Measurements from ENCODE around the gene MATCAP1. TPM values are rescaled to one million over a fixed set of nuclear protein-coding genes. Genes with fewer than 3 reads are reported as not detected.

The MATCAP1 gene
- total and polyA plus RNA-seq, 2 of the 13 experiments (the other 11 are each of a cell fraction or from before 2014, with no cell fraction given) = 11.2 to 24.5 TPM

DNA sequence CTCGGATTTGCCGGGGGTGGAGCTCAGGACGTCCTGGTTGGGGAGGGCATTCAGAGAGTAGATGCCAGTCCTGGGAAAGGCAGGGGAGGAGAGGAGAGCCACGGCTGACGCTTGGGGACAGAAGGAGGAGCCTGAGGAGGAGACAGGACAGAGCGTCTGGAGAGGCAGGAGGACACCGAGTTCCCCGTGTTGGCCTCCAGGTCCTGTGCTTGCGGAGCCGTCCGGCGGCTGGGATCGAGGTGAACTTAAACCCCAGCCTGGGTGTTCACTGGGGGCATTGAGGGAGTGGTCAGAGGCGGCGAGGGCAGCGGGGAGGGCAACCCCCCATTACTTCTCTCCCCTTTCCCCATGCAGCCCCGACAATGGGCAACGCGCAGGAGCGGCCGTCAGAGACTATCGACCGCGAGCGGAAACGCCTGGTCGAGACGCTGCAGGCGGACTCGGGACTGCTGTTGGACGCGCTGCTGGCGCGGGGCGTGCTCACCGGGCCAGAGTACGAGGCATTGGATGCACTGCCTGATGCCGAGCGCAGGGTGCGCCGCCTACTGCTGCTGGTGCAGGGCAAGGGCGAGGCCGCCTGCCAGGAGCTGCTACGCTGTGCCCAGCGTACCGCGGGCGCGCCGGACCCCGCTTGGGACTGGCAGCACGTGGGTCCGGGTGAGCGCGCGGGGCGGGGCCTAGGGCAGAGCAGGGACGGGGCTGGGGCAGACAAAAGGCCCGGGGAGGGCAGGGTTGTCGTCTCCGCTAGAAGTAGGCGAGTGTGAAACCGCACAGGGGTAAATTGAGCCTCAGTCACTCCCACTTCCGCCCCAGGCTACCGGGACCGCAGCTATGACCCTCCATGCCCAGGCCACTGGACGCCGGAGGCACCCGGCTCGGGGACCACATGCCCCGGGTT is 9.7 kb downstream of the MATCAP1 start (continued):
- TF ChIP-seq, protein P1, sequence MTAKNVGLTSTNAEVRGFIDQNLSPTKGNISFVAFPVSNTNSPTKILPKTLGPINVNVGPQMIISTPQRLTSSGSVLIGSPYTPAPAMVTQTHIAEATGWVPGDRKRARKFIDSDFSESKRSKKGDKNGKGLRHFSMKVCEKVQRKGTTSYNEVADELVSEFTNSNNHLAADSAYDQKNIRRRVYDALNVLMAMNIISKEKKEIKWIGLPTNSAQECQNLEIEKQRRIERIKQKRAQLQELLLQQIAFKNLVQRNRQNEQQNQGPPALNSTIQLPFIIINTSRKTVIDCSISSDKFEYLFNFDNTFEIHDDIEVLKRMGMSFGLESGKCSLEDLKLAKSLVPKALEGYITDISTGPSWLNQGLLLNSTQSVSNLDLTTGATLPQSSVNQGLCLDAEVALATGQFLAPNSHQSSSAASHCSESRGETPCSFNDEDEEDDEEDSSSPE (CRISPR knock-in tag; IDR thresholded peaks at IDR 0.05) = peak; percentile 90
- TF ChIP-seq THAP11 (CRISPR knock-in tag; IDR thresholded peaks at IDR 0.05) (peak; percentile 71; the same call in 1 of the 2 replicates), ZNF878 (CRISPR knock-in tag; IDR thresholded peaks at IDR 0.05) (no peak), ZNF775 (CRISPR knock-in tag; IDR thresholded peaks at IDR 0.05; ENCODE audit: borderline replicate concordance) (no peak), IRX3 (CRISPR knock-in tag; IDR thresholded peaks at IDR 0.05; ENCODE audit: borderline replicate concordance, low read depth) (peak; percentile 83), SMARCE1 (IDR thresholded peaks at IDR 0.05; ENCODE audit: borderline replicate concordance) (no peak), YEATS4 (CRISPR knock-in tag; IDR thresholded peaks at IDR 0.05; ENCODE audit: borderline replicate concordance) (peak; percentile 66; the same call in 1 of the 2 replicates), HES4 (CRISPR knock-in tag; IDR thresholded peaks at IDR 0.05; ENCODE audit: borderline replicate concordance) (peak; percentile 78; the same call in 1 of the 2 replicates), DDIT3 (CRISPR knock-in tag; IDR thresholded peaks at IDR 0.05) (no peak), LRRFIP1 (CRISPR knock-in tag; conservative IDR thresholded peaks at IDR 0.05) (no peak), HHEX (CRISPR knock-in tag; IDR thresholded peaks at IDR 0.05) (no peak), ETV5 (CRISPR knock-in tag; IDR thresholded peaks at IDR 0.05; ENCODE audit: borderline replicate concordance) (peak; percentile 96)
- TF ChIP-seq, protein P2, sequence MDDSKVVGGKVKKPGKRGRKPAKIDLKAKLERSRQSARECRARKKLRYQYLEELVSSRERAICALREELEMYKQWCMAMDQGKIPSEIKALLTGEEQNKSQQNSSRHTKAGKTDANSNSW (CRISPR knock-in tag; IDR thresholded peaks at IDR 0.05; ENCODE audit: borderline replicate concordance) = 0 out of 2 replicates have a peak, but pooled peaks have one; percentile 85
- TF ChIP-seq, protein P3, sequence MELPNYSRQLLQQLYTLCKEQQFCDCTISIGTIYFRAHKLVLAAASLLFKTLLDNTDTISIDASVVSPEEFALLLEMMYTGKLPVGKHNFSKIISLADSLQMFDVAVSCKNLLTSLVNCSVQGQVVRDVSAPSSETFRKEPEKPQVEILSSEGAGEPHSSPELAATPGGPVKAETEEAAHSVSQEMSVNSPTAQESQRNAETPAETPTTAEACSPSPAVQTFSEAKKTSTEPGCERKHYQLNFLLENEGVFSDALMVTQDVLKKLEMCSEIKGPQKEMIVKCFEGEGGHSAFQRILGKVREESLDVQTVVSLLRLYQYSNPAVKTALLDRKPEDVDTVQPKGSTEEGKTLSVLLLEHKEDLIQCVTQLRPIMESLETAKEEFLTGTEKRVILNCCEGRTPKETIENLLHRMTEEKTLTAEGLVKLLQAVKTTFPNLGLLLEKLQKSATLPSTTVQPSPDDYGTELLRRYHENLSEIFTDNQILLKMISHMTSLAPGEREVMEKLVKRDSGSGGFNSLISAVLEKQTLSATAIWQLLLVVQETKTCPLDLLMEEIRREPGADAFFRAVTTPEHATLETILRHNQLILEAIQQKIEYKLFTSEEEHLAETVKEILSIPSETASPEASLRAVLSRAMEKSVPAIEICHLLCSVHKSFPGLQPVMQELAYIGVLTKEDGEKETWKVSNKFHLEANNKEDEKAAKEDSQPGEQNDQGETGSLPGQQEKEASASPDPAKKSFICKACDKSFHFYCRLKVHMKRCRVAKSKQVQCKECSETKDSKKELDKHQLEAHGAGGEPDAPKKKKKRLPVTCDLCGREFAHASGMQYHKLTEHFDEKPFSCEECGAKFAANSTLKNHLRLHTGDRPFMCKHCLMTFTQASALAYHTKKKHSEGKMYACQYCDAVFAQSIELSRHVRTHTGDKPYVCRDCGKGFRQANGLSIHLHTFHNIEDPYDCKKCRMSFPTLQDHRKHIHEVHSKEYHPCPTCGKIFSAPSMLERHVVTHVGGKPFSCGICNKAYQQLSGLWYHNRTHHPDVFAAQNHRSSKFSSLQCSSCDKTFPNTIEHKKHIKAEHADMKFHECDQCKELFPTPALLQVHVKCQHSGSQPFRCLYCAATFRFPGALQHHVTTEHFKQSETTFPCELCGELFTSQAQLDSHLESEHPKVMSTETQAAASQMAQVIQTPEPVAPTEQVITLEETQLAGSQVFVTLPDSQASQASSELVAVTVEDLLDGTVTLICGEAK (IDR thresholded peaks at IDR 0.05) = no peak
- TF ChIP-seq, protein P3 (CRISPR knock-in tag; IDR thresholded peaks at IDR 0.05) = peak; percentile 89

Measured in HepG2 (cell line).